Panc1 (cell line): ENCODE data around the gene IDH2. TPM values are rescaled to one million over a fixed set of nuclear protein-coding genes. Genes with fewer than 3 reads are reported as not detected.

ENCODE experiments used
- ATAC-seq: fragments of 200-7000 bp; cut with Tn5 transposase; 2 replicates; pipeline ENCODE4 v1.9.1; 2020; ENCODE audit warnings: mild to moderate bottlenecking, moderate library complexity
- BruUV-seq: library from RNA; stranded (reverse); fragments of 400-500 nt; replicated peaks from 2 replicates; lab custom pipeline; 2021; lab: Mats Ljungman, UMichigan
- CTCF ChIA-PET: fragments of 300-600 bp; sonication (Branson Sonifier 250); formaldehyde crosslinking; loops from one replicate; lab custom pipeline; 2022; ENCODE audit warnings: antibody characterized with exemption; lab: Charles Lee
- POLR2A ChIA-PET: fragments of 300-600 bp; sonication (Branson Sonifier 250); formaldehyde crosslinking; loops from one replicate; lab custom pipeline; 2022; ENCODE audit warnings: antibody characterized with exemption; lab: Charles Lee
- DNase-seq: peaks from one replicate; pipeline ENCODE4 v3.0.0-alpha.2; 2010; ENCODE audit warnings: low read depth, low spot score
- H3K27ac ChIP-seq: 2 replicates; pipeline ENCODE4 v1.5.1; 2011; ENCODE audit warnings: mild to moderate bottlenecking, low read length, inconsistent platforms
- H3K27me3 ChIP-seq: fragments of 200-500 bp; sonication (Bioruptor generic); 2 replicates; pipeline ENCODE4 v1.6.0; 2014; ENCODE audit warnings: low read length, inconsistent platforms; ENCODE audit not compliant: control insufficient read depth, insufficient read depth
- H3K36me3 ChIP-seq: fragments of 200-500 bp; sonication (Bioruptor generic); 2 replicates; pipeline ENCODE4 v1.5.1; 2014; ENCODE audit warnings: inconsistent platforms, mild to moderate bottlenecking, low read length, moderate library complexity; ENCODE audit not compliant: control insufficient read depth, insufficient read depth
- H3K4me1 ChIP-seq: 2 replicates; pipeline ENCODE4 v1.5.1; 2011; ENCODE audit warnings: inconsistent platforms, mild to moderate bottlenecking, low read length, moderate library complexity; ENCODE audit not compliant: control insufficient read depth, insufficient read depth
- H3K4me3 ChIP-seq, 2 experiments: 2 replicates each; pipeline ENCODE4 v1.5.1; 2011 to 2012; ENCODE audit warnings: low read depth in 2 of 2, low read length in 2 of 2, mild to moderate bottlenecking in 2 of 2, inconsistent platforms in 1 of 2, moderate library complexity in 1 of 2
- H3K9me3 ChIP-seq: fragments of 200-500 bp; sonication (Bioruptor generic); 2 replicates; pipeline ENCODE4 v1.5.1; 2014; ENCODE audit warnings: low read depth, mild to moderate bottlenecking, inconsistent platforms, low read length, moderate library complexity; ENCODE audit not compliant: control insufficient read depth, insufficient read depth
- CTCF ChIP-seq: fragments of 450-650 bp; IDR thresholded peaks from 2 replicates; pipeline ENCODE4 v1.5.1; 2017; ENCODE audit warnings: mild to moderate bottlenecking
- POLR2AphosphoS5 ChIP-seq: IDR thresholded peaks from 2 replicates; pipeline ENCODE4 v1.6.1; 2012; ENCODE audit warnings: mild to moderate bottlenecking, low read depth, low read length, moderate library complexity
- SIN3A ChIP-seq: IDR thresholded peaks from 2 replicates; pipeline ENCODE4 v1.6.1; 2012; ENCODE audit warnings: low read depth, mild to moderate bottlenecking, low read length, moderate library complexity, borderline replicate concordance; ENCODE audit not compliant: insufficient read depth
- TCF7L2 ChIP-seq: IDR thresholded peaks from 2 replicates; pipeline ENCODE4 v1.6.1; 2011; ENCODE audit warnings: mild to moderate bottlenecking, low read depth, low read length, inconsistent platforms
- in situ Hi-C: cut with HindIII; loops from 2 replicates; pipeline ENCODE4 v1.10.0; 2016; ENCODE audit warnings: low sequenced_read_pairs, low pct_unique_long_range_greater_than_20kb
- intact Hi-C: fragments of 100-400 bp; cut with micrococcal nuclease; formaldehyde crosslinking; loops from one replicate; pipeline ENCODE4 v1.10.0; 2022; ENCODE audit not compliant: unreplicated experiment
- total RNA-seq: library from RNA; stranded (reverse); gene quantifications from one replicate; pipeline ENCODE4 v1.2.1, GENCODE V29; 2021; ENCODE audit not compliant: unreplicated experiment
- TF ChIP-seq, protein P1 (sequence below), 2 experiments: IDR thresholded peaks; 2 replicates each; pipeline ENCODE4 v1.6.1; 2011 to 2012; ENCODE audit warnings: low read depth in 2 of 2, control low read depth in 1 of 2, low read length in 1 of 2, mild to moderate bottlenecking in 1 of 2, moderate library complexity in 1 of 2; ENCODE audit not compliant: insufficient read depth in 1 of 2

IDH2 gene
- total RNA-seq, 1 experiment from 2014 or later, result 197 TPM

DNA sequence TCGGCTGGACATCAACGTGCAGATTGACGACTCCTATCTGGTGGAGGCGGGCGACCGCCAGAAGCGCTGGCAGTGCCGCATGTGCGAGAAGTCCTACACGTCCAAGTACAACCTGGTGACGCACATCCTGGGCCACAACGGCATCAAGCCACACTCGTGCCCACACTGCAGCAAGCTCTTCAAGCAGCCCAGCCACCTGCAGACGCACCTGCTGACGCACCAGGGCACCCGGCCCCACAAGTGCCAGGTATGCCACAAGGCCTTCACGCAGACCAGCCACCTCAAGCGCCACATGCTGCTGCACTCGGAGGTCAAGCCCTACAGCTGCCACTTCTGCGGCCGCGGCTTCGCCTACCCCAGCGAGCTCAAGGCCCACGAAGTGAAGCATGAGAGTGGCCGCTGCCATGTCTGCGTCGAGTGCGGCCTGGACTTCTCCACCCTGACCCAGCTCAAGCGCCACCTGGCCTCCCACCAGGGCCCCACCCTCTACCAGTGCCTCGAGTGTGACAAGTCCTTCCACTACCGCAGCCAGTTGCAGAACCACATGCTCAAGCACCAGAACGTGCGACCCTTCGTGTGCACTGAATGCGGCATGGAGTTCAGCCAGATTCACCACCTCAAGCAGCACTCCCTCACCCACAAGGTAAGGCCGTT is 34.2 kb downstream of the IDH2 start:
- Histone ChIP-seq H3K9me3 (no peaks in the 10 kb centered on the region), H3K4me1 (peaks cover 5% of the 10 kb centered on the region; the same call in 1 of the 2 replicates), H3K27me3 (no peaks in the 10 kb centered on the region), H3K27ac (no peak overlapping the region), H3K4me3 (no peak overlapping the region), H3K36me3 (no peaks in the 10 kb centered on the region)
- ChIA-PET POLR2A (no interaction called here), CTCF (interaction anchor here (0.6 kb wide), 1 partner anchor 50 kb away, joined by 5 read pairs; no protein-coding TSS in a partner anchor)
- DNase-seq (no peak), ATAC-seq (no peak)
- TF ChIP-seq CTCF (no peak), SIN3A (no peak), POLR2AphosphoS5 (no peak), TCF7L2 (no peak)
- TF ChIP-seq, protein P1, sequence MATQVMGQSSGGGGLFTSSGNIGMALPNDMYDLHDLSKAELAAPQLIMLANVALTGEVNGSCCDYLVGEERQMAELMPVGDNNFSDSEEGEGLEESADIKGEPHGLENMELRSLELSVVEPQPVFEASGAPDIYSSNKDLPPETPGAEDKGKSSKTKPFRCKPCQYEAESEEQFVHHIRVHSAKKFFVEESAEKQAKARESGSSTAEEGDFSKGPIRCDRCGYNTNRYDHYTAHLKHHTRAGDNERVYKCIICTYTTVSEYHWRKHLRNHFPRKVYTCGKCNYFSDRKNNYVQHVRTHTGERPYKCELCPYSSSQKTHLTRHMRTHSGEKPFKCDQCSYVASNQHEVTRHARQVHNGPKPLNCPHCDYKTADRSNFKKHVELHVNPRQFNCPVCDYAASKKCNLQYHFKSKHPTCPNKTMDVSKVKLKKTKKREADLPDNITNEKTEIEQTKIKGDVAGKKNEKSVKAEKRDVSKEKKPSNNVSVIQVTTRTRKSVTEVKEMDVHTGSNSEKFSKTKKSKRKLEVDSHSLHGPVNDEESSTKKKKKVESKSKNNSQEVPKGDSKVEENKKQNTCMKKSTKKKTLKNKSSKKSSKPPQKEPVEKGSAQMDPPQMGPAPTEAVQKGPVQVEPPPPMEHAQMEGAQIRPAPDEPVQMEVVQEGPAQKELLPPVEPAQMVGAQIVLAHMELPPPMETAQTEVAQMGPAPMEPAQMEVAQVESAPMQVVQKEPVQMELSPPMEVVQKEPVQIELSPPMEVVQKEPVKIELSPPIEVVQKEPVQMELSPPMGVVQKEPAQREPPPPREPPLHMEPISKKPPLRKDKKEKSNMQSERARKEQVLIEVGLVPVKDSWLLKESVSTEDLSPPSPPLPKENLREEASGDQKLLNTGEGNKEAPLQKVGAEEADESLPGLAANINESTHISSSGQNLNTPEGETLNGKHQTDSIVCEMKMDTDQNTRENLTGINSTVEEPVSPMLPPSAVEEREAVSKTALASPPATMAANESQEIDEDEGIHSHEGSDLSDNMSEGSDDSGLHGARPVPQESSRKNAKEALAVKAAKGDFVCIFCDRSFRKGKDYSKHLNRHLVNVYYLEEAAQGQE (IDR thresholded peaks at IDR 0.05; ENCODE audit: insufficient read depth in 1 of 2, low read depth in 2 of 2, low read length in 1 of 2), result no peak
- no TSS peak for BruUV-seq
- in situ Hi-C loops, result no loop called here
- intact Hi-C loops, result no loop called here

GRCh38 chr15:90067181-90067952 is 34.9 kb downstream of the IDH2 start:
- no peaks in the 10 kb centered on the region for H3K9me3 ChIP-seq
- DNase-seq, result no peak
- H3K36me3 ChIP-seq, result no peaks in the 10 kb centered on the region
- H3K27me3 ChIP-seq, result no peaks in the 10 kb centered on the region
- H3K27ac ChIP-seq, result no peak overlapping the region
- intact Hi-C loops (no loop called here), in situ Hi-C loops (no loop called here)
- CTCF ChIA-PET, result interaction anchor here (0.6 kb wide), 1 partner anchor 50 kb away, joined by 5 read pairs; no protein-coding TSS in a partner anchor
- POLR2A ChIA-PET, result no interaction called here
- H3K4me3 ChIP-seq, result no peak overlapping the region
- TF ChIP-seq SIN3A (no peak), TCF7L2 (no peak), POLR2AphosphoS5 (no peak), CTCF (no peak)
- TF ChIP-seq, protein P1 (IDR thresholded peaks at IDR 0.05; ENCODE audit: insufficient read depth in 1 of 2, low read depth in 2 of 2, low read length in 1 of 2), result no peak
- H3K4me1 ChIP-seq, result peaks cover 13% of the 10 kb centered on the region
- no TSS peak for BruUV-seq
- no peak for ATAC-seq
